ENCODE measurements around the gene SLC8A2.
A peak's percentile ranks its signal among the peaks of the same experiment; 100 is the strongest.

SLC8A2 gene

GRCh38 chr19:47438793-47439220 lies 32.9 kb downstream of the SLC8A2 start:
- no peak overlapping the region for H3K4me3 ChIP-seq (ENCODE audit: low read depth, low read length)
- no peak for DNase-seq (ENCODE audit: low read depth)
- TF ChIP-seq, protein P1, sequence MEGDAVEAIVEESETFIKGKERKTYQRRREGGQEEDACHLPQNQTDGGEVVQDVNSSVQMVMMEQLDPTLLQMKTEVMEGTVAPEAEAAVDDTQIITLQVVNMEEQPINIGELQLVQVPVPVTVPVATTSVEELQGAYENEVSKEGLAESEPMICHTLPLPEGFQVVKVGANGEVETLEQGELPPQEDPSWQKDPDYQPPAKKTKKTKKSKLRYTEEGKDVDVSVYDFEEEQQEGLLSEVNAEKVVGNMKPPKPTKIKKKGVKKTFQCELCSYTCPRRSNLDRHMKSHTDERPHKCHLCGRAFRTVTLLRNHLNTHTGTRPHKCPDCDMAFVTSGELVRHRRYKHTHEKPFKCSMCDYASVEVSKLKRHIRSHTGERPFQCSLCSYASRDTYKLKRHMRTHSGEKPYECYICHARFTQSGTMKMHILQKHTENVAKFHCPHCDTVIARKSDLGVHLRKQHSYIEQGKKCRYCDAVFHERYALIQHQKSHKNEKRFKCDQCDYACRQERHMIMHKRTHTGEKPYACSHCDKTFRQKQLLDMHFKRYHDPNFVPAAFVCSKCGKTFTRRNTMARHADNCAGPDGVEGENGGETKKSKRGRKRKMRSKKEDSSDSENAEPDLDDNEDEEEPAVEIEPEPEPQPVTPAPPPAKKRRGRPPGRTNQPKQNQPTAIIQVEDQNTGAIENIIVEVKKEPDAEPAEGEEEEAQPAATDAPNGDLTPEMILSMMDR (conservative IDR thresholded peaks at IDR 0.05; ENCODE audit: low read depth, low read length), result no peak

DNA sequence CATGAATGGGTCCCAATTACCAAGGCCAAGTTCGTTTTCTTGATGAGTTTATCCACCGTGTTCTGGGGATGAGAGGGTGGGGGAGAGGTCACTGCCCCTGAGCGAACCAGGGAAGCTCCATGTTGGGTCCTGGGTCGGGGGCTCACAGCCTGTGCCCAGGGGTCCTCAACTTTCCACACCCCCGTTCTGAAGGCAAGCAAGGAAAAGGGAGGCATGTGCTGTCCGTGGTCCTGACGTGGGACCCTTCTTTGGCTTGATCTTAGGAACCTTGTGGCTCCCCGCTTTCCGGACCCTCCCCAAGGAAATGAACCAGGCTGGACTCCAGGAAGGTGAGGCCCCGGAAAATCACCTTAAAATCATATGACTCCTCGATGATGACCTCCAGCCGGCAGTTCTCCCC lies 34.2 kb downstream of the SLC8A2 start:
- TF ChIP-seq, protein P1 (conservative IDR thresholded peaks at IDR 0.05; ENCODE audit: low read depth, low read length), result no peak

DNA sequence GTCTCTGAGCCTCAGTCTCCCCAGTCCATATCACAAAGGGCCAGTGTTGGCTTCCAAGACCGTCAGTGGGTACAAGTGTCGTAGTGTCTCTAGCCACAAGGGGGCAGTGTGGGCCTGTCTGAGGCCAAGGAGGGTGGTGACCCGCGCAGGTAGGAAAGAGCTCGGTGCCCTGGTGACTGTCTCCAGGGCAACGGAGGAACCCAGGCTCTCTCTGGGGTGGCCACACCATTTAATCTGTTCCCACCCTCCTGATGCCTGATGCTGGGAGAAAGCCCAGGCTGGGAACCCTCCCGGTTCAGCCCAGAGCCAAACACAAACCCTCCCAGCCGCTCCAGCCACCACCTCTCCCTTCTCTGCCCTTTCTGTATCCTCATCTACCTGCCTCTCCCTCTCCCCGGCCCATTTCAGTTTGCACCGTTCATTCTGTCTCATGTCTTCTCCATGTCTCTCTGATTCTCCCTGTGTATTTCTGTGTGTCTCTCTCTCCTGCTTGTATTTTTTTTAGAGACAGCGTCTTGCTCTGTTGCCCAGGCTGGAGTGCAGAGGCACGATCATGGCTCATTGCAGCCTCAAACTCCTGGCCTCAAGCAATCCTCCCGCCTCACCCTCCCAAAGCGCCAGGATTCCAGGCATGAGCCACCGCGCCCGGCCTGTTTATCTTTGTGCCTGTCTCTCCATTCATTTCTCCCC lies 34.8 kb downstream of the SLC8A2 start:
- TF ChIP-seq, protein P1 (conservative IDR thresholded peaks at IDR 0.05; ENCODE audit: low read depth, low read length), result peak; percentile 88
- no peak overlapping the region for H3K4me3 ChIP-seq (ENCODE audit: low read depth, low read length)
- DNase-seq (ENCODE audit: low read depth), result peak; percentile 68

More for the DNA sequence above, 34.2 kb downstream of the SLC8A2 start:
- no peak for DNase-seq (ENCODE audit: low read depth)
- H3K4me3 ChIP-seq (ENCODE audit: low read depth, low read length), result no peak overlapping the region

DNA sequence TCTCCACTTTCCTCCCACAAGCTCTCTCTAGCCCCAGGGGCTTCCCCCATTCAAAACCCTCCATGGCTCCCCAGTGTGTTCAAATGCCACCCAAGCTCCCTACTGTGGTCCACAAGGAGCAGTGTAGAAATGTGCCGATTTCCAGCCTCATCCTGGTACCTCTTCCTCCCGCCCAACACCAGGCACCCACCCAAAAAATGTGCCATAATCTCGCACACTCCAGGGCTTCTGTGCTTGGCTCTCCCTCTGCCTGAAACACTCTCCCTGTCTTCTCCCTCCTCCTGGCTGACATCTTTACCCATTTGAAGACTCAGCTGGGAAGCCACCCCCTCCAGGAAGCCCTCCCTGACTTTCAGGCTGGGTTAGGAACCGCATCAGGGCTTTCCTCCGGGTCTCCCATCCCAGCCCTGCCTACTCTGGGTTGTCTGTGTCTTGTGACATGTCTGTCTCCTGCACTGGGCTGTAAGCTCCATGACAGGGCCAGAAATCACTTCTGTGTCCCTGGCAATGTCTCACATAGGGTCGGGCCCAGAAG lies 35.7 kb downstream of the SLC8A2 start:
- no peak overlapping the region for H3K4me3 ChIP-seq (ENCODE audit: low read depth, low read length)
- no peak for DNase-seq (ENCODE audit: low read depth)

DNA sequence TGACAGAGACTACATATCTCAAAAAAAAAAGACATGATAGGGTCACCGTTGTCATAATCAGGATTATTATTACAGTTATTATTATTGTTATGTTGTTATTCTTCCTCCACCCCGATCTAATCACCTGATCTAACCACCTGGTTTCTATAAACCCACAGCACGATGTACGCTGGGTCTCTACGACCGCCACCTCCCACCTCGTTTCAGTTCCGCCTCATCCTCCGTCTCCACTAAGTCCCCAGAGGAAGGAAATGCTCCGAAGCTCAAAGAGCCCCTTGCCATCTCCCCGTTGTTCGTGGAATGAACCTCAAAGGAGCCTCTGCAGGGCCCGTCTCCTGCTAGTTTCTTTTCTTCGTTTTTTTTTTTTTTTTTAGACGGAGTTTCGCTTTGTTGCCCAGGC lies 36.5 kb downstream of the SLC8A2 start:
- no peak overlapping the region for H3K4me3 ChIP-seq (ENCODE audit: low read depth, low read length)
- no peak for DNase-seq (ENCODE audit: low read depth)
- TF ChIP-seq, protein P1 (conservative IDR thresholded peaks at IDR 0.05; ENCODE audit: low read depth, low read length), result no peak

More for the DNA sequence above, 35.7 kb downstream of the SLC8A2 start:
- TF ChIP-seq, protein P1 (conservative IDR thresholded peaks at IDR 0.05; ENCODE audit: low read depth, low read length), result no peak

GRCh38 chr19:47434088-47434487 lies 37.6 kb downstream of the SLC8A2 start:
- TF ChIP-seq, protein P1 (conservative IDR thresholded peaks at IDR 0.05; ENCODE audit: low read depth, low read length), result no peak
- no peak overlapping the region for H3K4me3 ChIP-seq (ENCODE audit: low read depth, low read length)
- no peak for DNase-seq (ENCODE audit: low read depth)

- DNase-seq (ENCODE audit: low read depth), result no peak
- H3K4me3 ChIP-seq (ENCODE audit: low read depth, low read length), result no peak overlapping the region
- TF ChIP-seq, protein P1 (conservative IDR thresholded peaks at IDR 0.05; ENCODE audit: low read depth, low read length), result no peak
Observed at GRCh38 chr19:47433121-47433520, 38.6 kb downstream of the SLC8A2 start.

Data from choroid plexus epithelial cell (primary cell).